GM23338 (cell line): ENCODE measurements around the gene TNNI3K.

Experiments
- CREB1 ChIP-seq: fragments of 250-450 bp; sonication (Bioruptor Pico); IDR thresholded peaks from 2 replicates; pipeline ENCODE4 v1.5.0; 2020; ENCODE audit warnings: low read depth, mild to moderate bottlenecking, moderate library complexity
- CTCF ChIP-seq, 2 experiments: fragments of 200-600 bp in 1 of 2; sonication (generic) in 1 of 2; conservative IDR thresholded peaks; 2 replicates each; pipeline versions ENCODE4 v1.5.1 to v1.6.1; 2016 to 2017; ENCODE audit warnings: antibody characterized with exemption in 2 of 2, low read depth in 2 of 2, mild to moderate bottlenecking in 2 of 2, moderate library complexity in 1 of 2
- ETS1 ChIP-seq: IDR thresholded peaks from 2 replicates; pipeline ENCODE4 v1.6.1; 2016; ENCODE audit warnings: antibody characterized with exemption
- EZH2 ChIP-seq: fragments of 200-600 bp; sonication (generic); IDR thresholded peaks from one replicate; pipeline ENCODE4 v1.8.0; 2017; ENCODE audit warnings: antibody characterized with exemption, mild to moderate bottlenecking, low read depth; ENCODE audit not compliant: unreplicated experiment
- EZH2phosphoT487 ChIP-seq: fragments of 200-600 bp; sonication (generic); IDR thresholded peaks from one replicate; pipeline ENCODE4 v1.8.1; 2018; ENCODE audit warnings: antibody characterized with exemption; ENCODE audit not compliant: unreplicated experiment
- JUNB ChIP-seq: IDR thresholded peaks from one replicate; pipeline ENCODE4 v1.6.1; 2016; ENCODE audit warnings: antibody characterized with exemption; ENCODE audit not compliant: unreplicated experiment
- NANOG ChIP-seq: IDR thresholded peaks from 2 replicates; pipeline ENCODE4 v1.6.1; 2016; ENCODE audit warnings: antibody characterized with exemption, borderline replicate concordance
- POLR2AphosphoS5 ChIP-seq: IDR thresholded peaks from 2 replicates; pipeline ENCODE4 v1.6.1; 2016; ENCODE audit warnings: antibody characterized with exemption, low read depth
- REST ChIP-seq: IDR thresholded peaks from one replicate; pipeline ENCODE4 v1.6.1; 2018; ENCODE audit warnings: antibody characterized with exemption; ENCODE audit not compliant: unreplicated experiment
- STAT1 ChIP-seq: IDR thresholded peaks from one replicate; pipeline ENCODE4 v1.6.1; 2016; ENCODE audit warnings: antibody characterized with exemption; ENCODE audit not compliant: unreplicated experiment
- ZNF114 ChIP-seq: fragments of 250-450 bp; sonication (Bioruptor Pico); IDR thresholded peaks from 2 replicates; pipeline ENCODE4 v1.5.0; 2020; ENCODE audit warnings: mild to moderate bottlenecking, moderate library complexity
- ZNF331 ChIP-seq: fragments of 250-450 bp; sonication (Bioruptor Pico); IDR thresholded peaks from 2 replicates; pipeline ENCODE4 v1.5.0; 2020; ENCODE audit warnings: low read depth, mild to moderate bottlenecking, moderate library complexity
- ZNF462 ChIP-seq: fragments of 250-450 bp; sonication (Bioruptor Pico); IDR thresholded peaks from 2 replicates; pipeline ENCODE4 v1.5.0; 2020; ENCODE audit warnings: mild to moderate bottlenecking, moderate library complexity

- TF ChIP-seq STAT1: no peak
- no peak for TF ChIP-seq EZH2
- TF ChIP-seq CTCF (conservative IDR thresholded peaks at IDR 0.05; ENCODE audit: low read depth in 2 of 2): no peak
- TF ChIP-seq EZH2phosphoT487: no peak
- no peak for TF ChIP-seq POLR2AphosphoS5
- no peak for TF ChIP-seq REST
- TF ChIP-seq ZNF331: no peak
- no peak for TF ChIP-seq CREB1
- TF ChIP-seq ZNF462: no peak
- TF ChIP-seq ETS1: no peak
- TF ChIP-seq JUNB: no peak
- no peak for TF ChIP-seq NANOG
- no peak for TF ChIP-seq ZNF114 (CRISPR knock-in tag)
Observed at GRCh38 chr1:74420467-74420866, 185.3 kb downstream of the TNNI3K start.
